ENCODE results near the gene IL6. TPM values are rescaled to one million over a fixed set of nuclear protein-coding genes. Genes with fewer than 3 reads are reported as not detected.
"Not testable (repeated sequence)": the region's sequence is repeated elsewhere in the genome, so short reads cannot be mapped to it uniquely, and the experiment has no call there.

IL6 gene
- polyA plus RNA-seq, 1 donor (not counting 4 experiments of a cell fraction or from before 2014, with no cell fraction given): 5.0 TPM

DNA sequence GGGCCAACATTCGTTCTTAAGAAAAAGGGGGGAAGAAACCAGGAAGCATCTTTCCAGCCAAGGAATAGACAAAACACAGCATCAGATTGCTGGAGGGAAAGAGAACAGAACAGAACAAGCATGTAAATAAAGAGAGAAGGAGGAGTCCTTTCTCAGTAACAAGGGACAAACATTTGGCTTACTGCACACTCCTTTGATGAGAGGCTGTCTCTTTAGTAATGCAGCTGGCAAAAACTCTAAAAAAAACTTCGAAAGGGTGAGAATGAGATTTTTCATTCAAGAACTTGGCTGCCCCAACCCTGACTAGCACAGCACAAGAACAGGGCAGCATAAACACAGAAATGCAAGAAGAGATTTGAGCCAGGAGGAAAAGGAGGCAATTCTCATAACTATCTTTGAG is 38.9 kb upstream of the IL6 start:
- no peaks in the 10 kb centered on the region for H3K36me3 ChIP-seq (ENCODE audit: control insufficient read depth in 2 of 2, extremely low read depth in 1 of 2, insufficient read depth in 2 of 2, low read length in 2 of 2)
- no peaks in the 10 kb centered on the region for H3K9me3 ChIP-seq (ENCODE audit: control insufficient read depth, low read depth, low read length)
- FAIRE-seq: no peak
- no peaks in the 10 kb centered on the region for H3K79me2 ChIP-seq (ENCODE audit: control insufficient read depth, insufficient read depth, low read length)
- no peaks in the 10 kb centered on the region for H3K4me1 ChIP-seq (ENCODE audit: control insufficient read depth, extremely low read depth, insufficient read depth, low read length)
- H3K27ac ChIP-seq (ENCODE audit: control insufficient read depth, insufficient read depth, low read length): no peak overlapping the region
- H3K4me3 ChIP-seq (ENCODE audit: control insufficient read depth in 2 of 3, extremely low read depth in 1 of 3, insufficient read depth in 2 of 3, low read depth in 1 of 3, low read length in 3 of 3): no peak overlapping the region
- H3K9me1 ChIP-seq (ENCODE audit: control insufficient read depth, extremely low read depth, insufficient read depth, low read length): no peaks in the 10 kb centered on the region
- no peak overlapping the region for H2AFZ ChIP-seq (ENCODE audit: control insufficient read depth, low read length)
- no peaks in the 10 kb centered on the region for H4K20me1 ChIP-seq (ENCODE audit: control insufficient read depth, extremely low read depth, insufficient read depth, low read length)
- no peak overlapping the region for H3K4me2 ChIP-seq (ENCODE audit: control insufficient read depth, extremely low read depth, insufficient read depth, low read depth, low read length)
- dilution Hi-C loops (cut with MboI; ENCODE audit: extremely low pct_ligation_motif_present, low sequenced_read_pairs): no loop called here
- no peaks in the 10 kb centered on the region for H3K27me3 ChIP-seq (ENCODE audit: control insufficient read depth, extremely low read depth, insufficient read depth, low read length)
- H3K9ac ChIP-seq (ENCODE audit: control insufficient read depth, extremely low read depth, insufficient read depth, low read length): no peak overlapping the region
- TF ChIP-seq, protein P1, sequence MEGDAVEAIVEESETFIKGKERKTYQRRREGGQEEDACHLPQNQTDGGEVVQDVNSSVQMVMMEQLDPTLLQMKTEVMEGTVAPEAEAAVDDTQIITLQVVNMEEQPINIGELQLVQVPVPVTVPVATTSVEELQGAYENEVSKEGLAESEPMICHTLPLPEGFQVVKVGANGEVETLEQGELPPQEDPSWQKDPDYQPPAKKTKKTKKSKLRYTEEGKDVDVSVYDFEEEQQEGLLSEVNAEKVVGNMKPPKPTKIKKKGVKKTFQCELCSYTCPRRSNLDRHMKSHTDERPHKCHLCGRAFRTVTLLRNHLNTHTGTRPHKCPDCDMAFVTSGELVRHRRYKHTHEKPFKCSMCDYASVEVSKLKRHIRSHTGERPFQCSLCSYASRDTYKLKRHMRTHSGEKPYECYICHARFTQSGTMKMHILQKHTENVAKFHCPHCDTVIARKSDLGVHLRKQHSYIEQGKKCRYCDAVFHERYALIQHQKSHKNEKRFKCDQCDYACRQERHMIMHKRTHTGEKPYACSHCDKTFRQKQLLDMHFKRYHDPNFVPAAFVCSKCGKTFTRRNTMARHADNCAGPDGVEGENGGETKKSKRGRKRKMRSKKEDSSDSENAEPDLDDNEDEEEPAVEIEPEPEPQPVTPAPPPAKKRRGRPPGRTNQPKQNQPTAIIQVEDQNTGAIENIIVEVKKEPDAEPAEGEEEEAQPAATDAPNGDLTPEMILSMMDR (optimal IDR thresholded peaks at IDR 0.05 in 1 of 3, IDR thresholded peaks at IDR 0.05 in 1 of 3, conservative IDR thresholded peaks at IDR 0.05 in 1 of 3; ENCODE audit: extremely low read depth in 1 of 3, insufficient read depth in 2 of 3, low read length in 3 of 3): no peak
- no peak for TF ChIP-seq EZH2 (IDR thresholded peaks at IDR 0.05; ENCODE audit: low read length)
- no peak for DNase-seq (ENCODE audit: low read depth, low spot score)

DNA sequence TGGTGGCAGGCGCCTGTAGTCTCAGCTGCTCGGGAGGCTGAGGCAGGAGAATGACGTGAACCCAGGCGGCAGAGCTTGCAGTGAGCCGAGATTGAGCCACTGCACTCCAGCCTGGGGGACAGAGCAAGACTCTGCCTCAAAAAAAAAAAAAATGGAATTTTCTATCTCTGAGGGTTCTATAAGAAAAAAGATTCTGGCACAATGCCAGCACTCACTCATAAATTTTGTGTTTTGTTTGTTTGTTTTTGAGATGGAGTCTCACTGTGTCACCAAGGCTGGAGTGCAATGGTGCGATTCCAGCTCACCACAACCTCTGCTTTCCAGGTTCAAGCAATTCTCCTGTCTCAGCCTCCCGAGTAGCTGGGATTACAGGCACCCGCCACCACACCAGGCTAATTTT is 38.1 kb upstream of the IL6 start:
- H3K27ac ChIP-seq (ENCODE audit: control insufficient read depth, insufficient read depth, low read length); FAIRE-seq; H3K79me2 ChIP-seq (ENCODE audit: control insufficient read depth, insufficient read depth, low read length); H3K27me3 ChIP-seq (ENCODE audit: control insufficient read depth, extremely low read depth, insufficient read depth, low read length); dilution Hi-C loops (cut with MboI; ENCODE audit: extremely low pct_ligation_motif_present, low sequenced_read_pairs); H3K4me3 ChIP-seq (ENCODE audit: control insufficient read depth in 2 of 3, extremely low read depth in 1 of 3, insufficient read depth in 2 of 3, low read depth in 1 of 3, low read length in 3 of 3); H3K4me2 ChIP-seq (ENCODE audit: control insufficient read depth, extremely low read depth, insufficient read depth, low read depth, low read length); H4K20me1 ChIP-seq (ENCODE audit: control insufficient read depth, extremely low read depth, insufficient read depth, low read length); H3K36me3 ChIP-seq (ENCODE audit: control insufficient read depth in 2 of 2, extremely low read depth in 1 of 2, insufficient read depth in 2 of 2, low read length in 2 of 2); DNase-seq (ENCODE audit: low read depth, low spot score); H3K9ac ChIP-seq (ENCODE audit: control insufficient read depth, extremely low read depth, insufficient read depth, low read length); H3K4me1 ChIP-seq (ENCODE audit: control insufficient read depth, extremely low read depth, insufficient read depth, low read length); H3K9me3 ChIP-seq (ENCODE audit: control insufficient read depth, low read depth, low read length); H3K9me1 ChIP-seq (ENCODE audit: control insufficient read depth, extremely low read depth, insufficient read depth, low read length); H2AFZ ChIP-seq (ENCODE audit: control insufficient read depth, low read length): not testable (repeated sequence)

DNA sequence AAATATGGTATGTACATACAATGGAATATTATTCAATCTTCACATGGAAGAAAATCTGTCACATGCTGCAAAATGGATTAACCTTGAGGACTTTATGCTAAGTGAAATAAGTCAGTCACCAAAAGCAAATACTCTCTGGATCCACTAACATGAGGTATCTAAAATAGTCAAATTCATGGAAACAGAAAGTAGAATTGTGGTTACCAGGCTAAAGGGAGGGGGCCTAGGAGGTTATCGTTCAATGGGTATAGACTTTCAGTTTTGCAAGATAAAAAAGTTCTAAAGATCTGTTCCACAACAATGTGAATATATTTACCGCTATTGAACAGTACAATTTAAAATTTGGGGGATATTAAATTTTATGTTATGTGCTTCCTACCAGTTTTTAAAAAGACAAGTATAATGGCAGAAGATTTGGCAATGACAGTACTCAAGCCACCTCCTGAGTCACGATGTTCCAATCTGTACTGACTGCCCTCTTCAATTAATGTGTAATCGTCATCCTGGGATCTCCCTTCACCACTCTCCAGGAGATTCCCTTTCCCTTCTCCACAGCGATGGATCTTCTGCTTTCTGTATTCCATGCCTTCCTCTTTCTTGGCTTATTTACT is 32.3 kb upstream of the IL6 start:
- FAIRE-seq: no peak
- H3K9me1 ChIP-seq (ENCODE audit: control insufficient read depth, extremely low read depth, insufficient read depth, low read length): no peaks in the 10 kb centered on the region
- H3K27me3 ChIP-seq (ENCODE audit: control insufficient read depth, extremely low read depth, insufficient read depth, low read length): no peaks in the 10 kb centered on the region
- H3K9me3 ChIP-seq (ENCODE audit: control insufficient read depth, low read depth, low read length): no peaks in the 10 kb centered on the region
- H2AFZ ChIP-seq (ENCODE audit: control insufficient read depth, low read length): peak overlapping the region; percentile 12
- no peaks in the 10 kb centered on the region for H3K36me3 ChIP-seq (ENCODE audit: control insufficient read depth in 2 of 2, extremely low read depth in 1 of 2, insufficient read depth in 2 of 2, low read length in 2 of 2)
- no peak for TF ChIP-seq EZH2 (IDR thresholded peaks at IDR 0.05; ENCODE audit: low read length)
- TF ChIP-seq, protein P1 (optimal IDR thresholded peaks at IDR 0.05 in 1 of 3, IDR thresholded peaks at IDR 0.05 in 1 of 3, conservative IDR thresholded peaks at IDR 0.05 in 1 of 3; ENCODE audit: extremely low read depth in 1 of 3, insufficient read depth in 2 of 3, low read length in 3 of 3): no peak
- H3K9ac ChIP-seq (ENCODE audit: control insufficient read depth, extremely low read depth, insufficient read depth, low read length): no peak overlapping the region
- no peaks in the 10 kb centered on the region for H3K79me2 ChIP-seq (ENCODE audit: control insufficient read depth, insufficient read depth, low read length)
- H3K4me2 ChIP-seq (ENCODE audit: control insufficient read depth, extremely low read depth, insufficient read depth, low read depth, low read length): no peak overlapping the region
- no peak overlapping the region for H3K4me3 ChIP-seq (ENCODE audit: control insufficient read depth in 2 of 3, extremely low read depth in 1 of 3, insufficient read depth in 2 of 3, low read depth in 1 of 3, low read length in 3 of 3)
- no peak overlapping the region for H3K27ac ChIP-seq (ENCODE audit: control insufficient read depth, insufficient read depth, low read length)
- peaks cover 17% of the 10 kb centered on the region for H3K4me1 ChIP-seq (ENCODE audit: control insufficient read depth, extremely low read depth, insufficient read depth, low read length)
- dilution Hi-C loops (cut with MboI; ENCODE audit: extremely low pct_ligation_motif_present, low sequenced_read_pairs): no loop called here
- DNase-seq (ENCODE audit: low read depth, low spot score): no peak
- no peaks in the 10 kb centered on the region for H4K20me1 ChIP-seq (ENCODE audit: control insufficient read depth, extremely low read depth, insufficient read depth, low read length)

Data from keratinocyte (primary cell).